HEK293 (cell line): ENCODE data around the gene GADD45GIP1.
A peak's percentile ranks its signal among the peaks of the same experiment; 100 is the strongest.

Source experiments
- BCL11A ChIP-seq: fragments of 450-650 bp; formaldehyde crosslinking; IDR thresholded peaks from 2 replicates; pipeline ENCODE4 v1.5.1; 2016; ENCODE audit warnings: low read depth, missing biosample characterization, missing genetic modification characterization
- GLIS2 ChIP-seq: fragments of 450-650 bp; formaldehyde crosslinking; IDR thresholded peaks from 2 replicates; pipeline ENCODE4 v1.5.1; 2016; ENCODE audit warnings: missing biosample characterization, missing genetic modification characterization
- SP2 ChIP-seq: fragments of 450-650 bp; formaldehyde crosslinking; IDR thresholded peaks from 2 replicates; pipeline ENCODE4 v1.5.1; 2016; ENCODE audit warnings: missing biosample characterization, missing genetic modification characterization
- SP7 ChIP-seq: fragments of 450-650 bp; formaldehyde crosslinking; IDR thresholded peaks from 2 replicates; pipeline ENCODE4 v1.5.1; 2016; ENCODE audit warnings: missing biosample characterization, missing genetic modification characterization
- TRIM28 ChIP-seq: IDR thresholded peaks from 2 replicates; pipeline ENCODE4 v1.6.1; 2011; ENCODE audit warnings: low read length, control low read depth, borderline replicate concordance
- ZBTB1 ChIP-seq: fragments of 450-650 bp; formaldehyde crosslinking; IDR thresholded peaks from 2 replicates; pipeline ENCODE4 v1.5.1; 2016; ENCODE audit warnings: missing biosample characterization, missing genetic modification characterization
- ZEB2 ChIP-seq: fragments of 450-650 bp; formaldehyde crosslinking; IDR thresholded peaks from 2 replicates; pipeline ENCODE4 v1.5.1; 2016; ENCODE audit warnings: missing biosample characterization, missing genetic modification characterization
- ZFP41 ChIP-seq: fragments of 450-650 bp; formaldehyde crosslinking; IDR thresholded peaks from 2 replicates; pipeline ENCODE4 v1.5.1; 2016; ENCODE audit warnings: missing biosample characterization, missing genetic modification characterization, borderline replicate concordance
- ZNF132 ChIP-seq: fragments of 450-650 bp; formaldehyde crosslinking; IDR thresholded peaks from 2 replicates; pipeline ENCODE4 v1.5.1; 2017; ENCODE audit warnings: missing biosample characterization, missing genetic modification characterization, borderline replicate concordance
- ZNF16 ChIP-seq: fragments of 450-650 bp; formaldehyde crosslinking; IDR thresholded peaks from 2 replicates; pipeline ENCODE4 v1.5.1; 2016; ENCODE audit warnings: low read depth, missing biosample characterization, missing genetic modification characterization
- ZNF169 ChIP-seq: fragments of 450-650 bp; formaldehyde crosslinking; IDR thresholded peaks from 2 replicates; pipeline ENCODE4 v1.5.1; 2016; ENCODE audit warnings: missing biosample characterization, missing genetic modification characterization
- ZNF175 ChIP-seq: fragments of 450-650 bp; formaldehyde crosslinking; IDR thresholded peaks from 2 replicates; pipeline ENCODE4 v1.5.1; 2016; ENCODE audit warnings: missing biosample characterization, missing genetic modification characterization
- ZNF248 ChIP-seq: fragments of 450-650 bp; formaldehyde crosslinking; IDR thresholded peaks from 2 replicates; pipeline ENCODE4 v1.5.1; 2017; ENCODE audit warnings: missing biosample characterization, missing genetic modification characterization
- ZNF350 ChIP-seq: fragments of 450-650 bp; formaldehyde crosslinking; IDR thresholded peaks from 2 replicates; pipeline ENCODE4 v1.5.0; 2017; ENCODE audit warnings: missing biosample characterization, mild to moderate bottlenecking, missing genetic modification characterization
- ZNF366 ChIP-seq: fragments of 450-650 bp; formaldehyde crosslinking; conservative IDR thresholded peaks from 2 replicates; pipeline ENCODE4 v1.5.1; 2016; ENCODE audit warnings: missing biosample characterization, missing genetic modification characterization
- ZNF585B ChIP-seq: fragments of 450-650 bp; formaldehyde crosslinking; IDR thresholded peaks from 2 replicates; pipeline ENCODE4 v1.5.1; 2016; ENCODE audit warnings: missing biosample characterization, missing genetic modification characterization
- ZNF701 ChIP-seq: fragments of 450-650 bp; formaldehyde crosslinking; IDR thresholded peaks from 2 replicates; pipeline ENCODE4 v1.5.1; 2016; ENCODE audit warnings: missing biosample characterization, missing genetic modification characterization
- ZNF843 ChIP-seq: fragments of 450-650 bp; formaldehyde crosslinking; IDR thresholded peaks from 2 replicates; pipeline ENCODE4 v1.5.1; 2016; ENCODE audit warnings: missing biosample characterization, missing genetic modification characterization
- ZSCAN23 ChIP-seq: fragments of 450-650 bp; formaldehyde crosslinking; IDR thresholded peaks from 2 replicates; pipeline ENCODE4 v1.5.1; 2016; ENCODE audit warnings: missing biosample characterization, missing genetic modification characterization
- TF ChIP-seq, protein P1 (sequence below): fragments of 450-650 bp; formaldehyde crosslinking; IDR thresholded peaks from 2 replicates; pipeline ENCODE4 v1.5.1; 2016; ENCODE audit warnings: missing biosample characterization, missing genetic modification characterization
- TF ChIP-seq, protein P2 (sequence below): fragments of 450-650 bp; formaldehyde crosslinking; IDR thresholded peaks from 2 replicates; pipeline ENCODE4; 2016; ENCODE audit warnings: missing biosample characterization, missing genetic modification characterization
- TF ChIP-seq, protein P3 (sequence below): fragments of 450-650 bp; formaldehyde crosslinking; IDR thresholded peaks from 2 replicates; pipeline ENCODE4 v1.5.1; 2017; ENCODE audit warnings: missing biosample characterization, missing genetic modification characterization
- TF ChIP-seq, protein P4 (sequence below): fragments of 450-650 bp; formaldehyde crosslinking; IDR thresholded peaks from 2 replicates; pipeline ENCODE4 v1.5.1; 2016; ENCODE audit warnings: missing biosample characterization, missing genetic modification characterization
- TF ChIP-seq, protein P5 (sequence below): fragments of 450-650 bp; formaldehyde crosslinking; IDR thresholded peaks from 2 replicates; pipeline ENCODE4 v1.5.1; 2016; ENCODE audit warnings: missing biosample characterization, missing genetic modification characterization
- TF ChIP-seq, protein P6 (sequence below): fragments of 450-650 bp; formaldehyde crosslinking; IDR thresholded peaks from 2 replicates; pipeline ENCODE4 v1.5.1; 2017; ENCODE audit warnings: missing biosample characterization, missing genetic modification characterization
- TF ChIP-seq, protein P7 (sequence below): fragments of 450-650 bp; formaldehyde crosslinking; IDR thresholded peaks from 2 replicates; pipeline ENCODE4 v1.5.1; 2017; ENCODE audit warnings: missing biosample characterization, missing genetic modification characterization

Gene GADD45GIP1

DNA sequence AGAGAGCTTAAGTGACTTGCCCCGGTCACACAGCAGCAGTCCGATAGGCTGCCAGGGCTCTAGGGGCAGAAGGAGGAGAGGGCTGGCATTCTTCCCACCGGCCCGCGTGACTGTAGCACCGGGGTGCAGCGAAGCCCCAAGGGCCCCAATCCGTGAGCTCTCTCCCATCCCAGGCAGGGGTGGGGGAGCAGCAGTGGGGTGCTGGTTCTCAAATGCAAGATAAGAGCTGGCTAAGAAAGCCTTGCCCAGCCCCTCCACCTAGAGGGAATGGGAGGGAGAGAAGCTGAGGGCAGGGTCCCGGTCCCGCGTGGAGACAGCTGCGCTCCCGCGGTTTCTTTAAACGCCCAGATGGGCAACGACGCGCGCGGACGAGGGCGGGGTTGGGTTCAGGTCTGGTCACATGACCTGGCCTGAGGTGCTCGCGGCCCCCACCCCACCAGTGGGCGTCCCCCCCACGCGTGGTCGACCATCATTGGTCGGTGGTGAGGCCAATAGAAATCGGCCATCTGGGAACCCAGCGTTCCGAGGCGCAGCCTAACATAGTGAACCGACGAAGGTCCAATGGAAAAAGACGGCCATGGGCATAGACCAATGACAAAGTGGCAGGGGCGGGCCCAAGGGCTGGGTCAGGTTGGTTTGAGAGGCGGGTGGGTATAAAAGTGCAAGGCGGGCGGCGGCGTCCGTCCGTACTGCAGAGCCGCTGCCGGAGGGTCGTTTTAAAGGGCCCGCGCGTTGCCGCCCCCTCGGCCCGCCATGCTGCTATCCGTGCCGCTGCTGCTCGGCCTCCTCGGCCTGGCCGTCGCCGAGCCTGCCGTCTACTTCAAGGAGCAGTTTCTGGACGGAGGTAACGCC is 18.9 kb downstream of the GADD45GIP1 start, which contains the start of gene CALR (continued):
- TF ChIP-seq, protein P1, sequence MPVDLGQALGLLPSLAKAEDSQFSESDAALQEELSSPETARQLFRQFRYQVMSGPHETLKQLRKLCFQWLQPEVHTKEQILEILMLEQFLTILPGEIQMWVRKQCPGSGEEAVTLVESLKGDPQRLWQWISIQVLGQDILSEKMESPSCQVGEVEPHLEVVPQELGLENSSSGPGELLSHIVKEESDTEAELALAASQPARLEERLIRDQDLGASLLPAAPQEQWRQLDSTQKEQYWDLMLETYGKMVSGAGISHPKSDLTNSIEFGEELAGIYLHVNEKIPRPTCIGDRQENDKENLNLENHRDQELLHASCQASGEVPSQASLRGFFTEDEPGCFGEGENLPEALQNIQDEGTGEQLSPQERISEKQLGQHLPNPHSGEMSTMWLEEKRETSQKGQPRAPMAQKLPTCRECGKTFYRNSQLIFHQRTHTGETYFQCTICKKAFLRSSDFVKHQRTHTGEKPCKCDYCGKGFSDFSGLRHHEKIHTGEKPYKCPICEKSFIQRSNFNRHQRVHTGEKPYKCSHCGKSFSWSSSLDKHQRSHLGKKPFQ (tag by site-specific recombination), result no peak
- TF ChIP-seq, protein P2, sequence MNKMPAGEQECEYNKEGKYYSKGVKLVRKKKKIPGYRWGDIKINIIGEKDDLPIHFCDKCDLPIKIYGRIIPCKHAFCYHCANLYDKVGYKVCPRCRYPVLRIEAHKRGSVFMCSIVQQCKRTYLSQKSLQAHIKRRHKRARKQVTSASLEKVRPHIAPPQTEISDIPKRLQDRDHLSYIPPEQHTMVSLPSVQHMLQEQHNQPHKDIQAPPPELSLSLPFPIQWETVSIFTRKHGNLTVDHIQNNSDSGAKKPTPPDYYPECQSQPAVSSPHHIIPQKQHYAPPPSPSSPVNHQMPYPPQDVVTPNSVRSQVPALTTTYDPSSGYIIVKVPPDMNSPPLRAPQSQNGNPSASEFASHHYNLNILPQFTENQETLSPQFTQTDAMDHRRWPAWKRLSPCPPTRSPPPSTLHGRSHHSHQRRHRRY, result no peak
- TF ChIP-seq ZNF169 (tag by site-specific recombination), result no peak
- TF ChIP-seq ZNF175, result no peak
- no peak for TF ChIP-seq TRIM28
- TF ChIP-seq SP7, result peak; percentile 50
- TF ChIP-seq ZNF585B (tag by site-specific recombination), result no peak
- no peak for TF ChIP-seq ZNF132 (tag by site-specific recombination)
- peak; percentile 76; the same call in 1 of the 2 replicates for TF ChIP-seq ZSCAN23 (tag by site-specific recombination)
- TF ChIP-seq ZNF248 (tag by site-specific recombination), result no peak
- peak; percentile 85 for TF ChIP-seq GLIS2 (tag by site-specific recombination)
- TF ChIP-seq, protein P3, sequence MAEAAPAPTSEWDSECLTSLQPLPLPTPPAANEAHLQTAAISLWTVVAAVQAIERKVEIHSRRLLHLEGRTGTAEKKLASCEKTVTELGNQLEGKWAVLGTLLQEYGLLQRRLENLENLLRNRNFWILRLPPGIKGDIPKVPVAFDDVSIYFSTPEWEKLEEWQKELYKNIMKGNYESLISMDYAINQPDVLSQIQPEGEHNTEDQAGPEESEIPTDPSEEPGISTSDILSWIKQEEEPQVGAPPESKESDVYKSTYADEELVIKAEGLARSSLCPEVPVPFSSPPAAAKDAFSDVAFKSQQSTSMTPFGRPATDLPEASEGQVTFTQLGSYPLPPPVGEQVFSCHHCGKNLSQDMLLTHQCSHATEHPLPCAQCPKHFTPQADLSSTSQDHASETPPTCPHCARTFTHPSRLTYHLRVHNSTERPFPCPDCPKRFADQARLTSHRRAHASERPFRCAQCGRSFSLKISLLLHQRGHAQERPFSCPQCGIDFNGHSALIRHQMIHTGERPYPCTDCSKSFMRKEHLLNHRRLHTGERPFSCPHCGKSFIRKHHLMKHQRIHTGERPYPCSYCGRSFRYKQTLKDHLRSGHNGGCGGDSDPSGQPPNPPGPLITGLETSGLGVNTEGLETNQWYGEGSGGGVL (tag by site-specific recombination), result peak; percentile 49; the same call in 1 of the 2 replicates
- TF ChIP-seq ZFP41 (tag by site-specific recombination), result no peak
- TF ChIP-seq, protein P4, sequence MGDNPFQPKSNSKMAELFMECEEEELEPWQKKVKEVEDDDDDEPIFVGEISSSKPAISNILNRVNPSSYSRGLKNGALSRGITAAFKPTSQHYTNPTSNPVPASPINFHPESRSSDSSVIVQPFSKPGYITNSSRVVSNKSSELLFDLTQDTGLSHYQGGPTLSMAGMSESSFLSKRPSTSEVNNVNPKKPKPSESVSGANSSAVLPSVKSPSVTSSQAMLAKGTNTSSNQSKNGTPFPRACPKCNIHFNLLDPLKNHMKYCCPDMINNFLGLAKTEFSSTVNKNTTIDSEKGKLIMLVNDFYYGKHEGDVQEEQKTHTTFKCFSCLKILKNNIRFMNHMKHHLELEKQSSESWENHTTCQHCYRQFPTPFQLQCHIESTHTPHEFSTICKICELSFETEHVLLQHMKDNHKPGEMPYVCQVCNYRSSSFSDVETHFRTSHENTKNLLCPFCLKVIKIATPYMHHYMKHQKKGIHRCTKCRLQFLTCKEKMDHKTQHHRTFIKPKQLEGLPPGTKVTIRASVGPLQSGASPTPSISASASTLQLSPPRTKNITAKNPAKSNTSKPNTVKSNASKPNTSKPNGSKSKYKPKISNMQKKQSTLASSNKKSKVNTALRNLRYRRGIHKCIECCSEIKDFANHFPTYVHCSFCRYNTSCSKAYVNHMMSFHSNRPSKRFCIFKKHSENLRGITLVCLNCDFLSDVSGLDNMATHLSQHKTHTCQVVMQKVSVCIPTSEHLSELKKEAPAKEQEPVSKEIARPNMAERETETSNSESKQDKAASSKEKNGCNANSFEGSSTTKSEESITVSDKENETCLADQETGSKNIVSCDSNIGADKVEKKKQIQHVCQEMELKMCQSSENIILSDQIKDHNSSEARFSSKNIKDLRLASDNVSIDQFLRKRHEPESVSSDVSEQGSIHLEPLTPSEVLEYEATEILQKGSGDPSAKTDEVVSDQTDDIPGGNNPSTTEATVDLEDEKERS, result no peak
- TF ChIP-seq BCL11A (tag by site-specific recombination), result peak; percentile 40; the same call in 1 of the 2 replicates
- TF ChIP-seq, protein P5, sequence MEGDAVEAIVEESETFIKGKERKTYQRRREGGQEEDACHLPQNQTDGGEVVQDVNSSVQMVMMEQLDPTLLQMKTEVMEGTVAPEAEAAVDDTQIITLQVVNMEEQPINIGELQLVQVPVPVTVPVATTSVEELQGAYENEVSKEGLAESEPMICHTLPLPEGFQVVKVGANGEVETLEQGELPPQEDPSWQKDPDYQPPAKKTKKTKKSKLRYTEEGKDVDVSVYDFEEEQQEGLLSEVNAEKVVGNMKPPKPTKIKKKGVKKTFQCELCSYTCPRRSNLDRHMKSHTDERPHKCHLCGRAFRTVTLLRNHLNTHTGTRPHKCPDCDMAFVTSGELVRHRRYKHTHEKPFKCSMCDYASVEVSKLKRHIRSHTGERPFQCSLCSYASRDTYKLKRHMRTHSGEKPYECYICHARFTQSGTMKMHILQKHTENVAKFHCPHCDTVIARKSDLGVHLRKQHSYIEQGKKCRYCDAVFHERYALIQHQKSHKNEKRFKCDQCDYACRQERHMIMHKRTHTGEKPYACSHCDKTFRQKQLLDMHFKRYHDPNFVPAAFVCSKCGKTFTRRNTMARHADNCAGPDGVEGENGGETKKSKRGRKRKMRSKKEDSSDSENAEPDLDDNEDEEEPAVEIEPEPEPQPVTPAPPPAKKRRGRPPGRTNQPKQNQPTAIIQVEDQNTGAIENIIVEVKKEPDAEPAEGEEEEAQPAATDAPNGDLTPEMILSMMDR (tag by site-specific recombination), result 0 out of 2 replicates have a peak, but pooled peaks have one; percentile 37
- TF ChIP-seq, protein P6, sequence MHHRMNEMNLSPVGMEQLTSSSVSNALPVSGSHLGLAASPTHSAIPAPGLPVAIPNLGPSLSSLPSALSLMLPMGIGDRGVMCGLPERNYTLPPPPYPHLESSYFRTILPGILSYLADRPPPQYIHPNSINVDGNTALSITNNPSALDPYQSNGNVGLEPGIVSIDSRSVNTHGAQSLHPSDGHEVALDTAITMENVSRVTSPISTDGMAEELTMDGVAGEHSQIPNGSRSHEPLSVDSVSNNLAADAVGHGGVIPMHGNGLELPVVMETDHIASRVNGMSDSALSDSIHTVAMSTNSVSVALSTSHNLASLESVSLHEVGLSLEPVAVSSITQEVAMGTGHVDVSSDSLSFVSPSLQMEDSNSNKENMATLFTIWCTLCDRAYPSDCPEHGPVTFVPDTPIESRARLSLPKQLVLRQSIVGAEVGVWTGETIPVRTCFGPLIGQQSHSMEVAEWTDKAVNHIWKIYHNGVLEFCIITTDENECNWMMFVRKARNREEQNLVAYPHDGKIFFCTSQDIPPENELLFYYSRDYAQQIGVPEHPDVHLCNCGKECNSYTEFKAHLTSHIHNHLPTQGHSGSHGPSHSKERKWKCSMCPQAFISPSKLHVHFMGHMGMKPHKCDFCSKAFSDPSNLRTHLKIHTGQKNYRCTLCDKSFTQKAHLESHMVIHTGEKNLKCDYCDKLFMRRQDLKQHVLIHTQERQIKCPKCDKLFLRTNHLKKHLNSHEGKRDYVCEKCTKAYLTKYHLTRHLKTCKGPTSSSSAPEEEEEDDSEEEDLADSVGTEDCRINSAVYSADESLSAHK, result peak; percentile 25
- TF ChIP-seq ZNF350 (tag by site-specific recombination), result no peak
- TF ChIP-seq ZEB2, result peak; percentile 88
- no peak for TF ChIP-seq ZNF701 (tag by site-specific recombination)
- TF ChIP-seq ZNF366 (tag by site-specific recombination), result no peak
- TF ChIP-seq ZNF843, result peak; percentile 37
- no peak for TF ChIP-seq ZNF16 (tag by site-specific recombination)
- TF ChIP-seq ZBTB1 (tag by site-specific recombination), result no peak
- TF ChIP-seq, protein P7, sequence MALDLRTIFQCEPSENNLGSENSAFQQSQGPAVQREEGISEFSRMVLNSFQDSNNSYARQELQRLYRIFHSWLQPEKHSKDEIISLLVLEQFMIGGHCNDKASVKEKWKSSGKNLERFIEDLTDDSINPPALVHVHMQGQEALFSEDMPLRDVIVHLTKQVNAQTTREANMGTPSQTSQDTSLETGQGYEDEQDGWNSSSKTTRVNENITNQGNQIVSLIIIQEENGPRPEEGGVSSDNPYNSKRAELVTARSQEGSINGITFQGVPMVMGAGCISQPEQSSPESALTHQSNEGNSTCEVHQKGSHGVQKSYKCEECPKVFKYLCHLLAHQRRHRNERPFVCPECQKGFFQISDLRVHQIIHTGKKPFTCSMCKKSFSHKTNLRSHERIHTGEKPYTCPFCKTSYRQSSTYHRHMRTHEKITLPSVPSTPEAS (tag by site-specific recombination), result no peak
- TF ChIP-seq SP2 (tag by site-specific recombination), result peak; percentile 98
